Epithelial cell of proximal tubule (primary cell): Measurements from ENCODE around the gene FBXL22. TPM values are rescaled to one million over a fixed set of nuclear protein-coding genes. Genes with fewer than 3 reads are reported as not detected.

Experiments
- DNase-seq: peaks from one replicate; pipeline ENCODE4 v3.0.0-alpha.2; 2011; ENCODE audit warnings: low read depth
- H3K4me3 ChIP-seq: 2 replicates; pipeline ENCODE4 v1.5.1; 2011; ENCODE audit warnings: low read depth, mild to moderate bottlenecking, low read length
- total RNA-seq: library from RNA; depleted of rRNA; stranded (reverse); fragments of >200 nt; gene quantifications from 2 replicates; pipeline ENCODE4 v1.2.3, GENCODE V29; 2015
- TF ChIP-seq, protein P1 (sequence below): conservative IDR thresholded peaks from 2 replicates; pipeline ENCODE4 v1.5.1; 2012; ENCODE audit warnings: low read depth, mild to moderate bottlenecking, low read length

Gene FBXL22
- total RNA-seq, 1 donor from 2014 or later: not detected

GRCh38 chr15:63588826-63589225, 8.4 kb upstream of the FBXL22 start:
- DNase-seq: no peak
- TF ChIP-seq, protein P1, sequence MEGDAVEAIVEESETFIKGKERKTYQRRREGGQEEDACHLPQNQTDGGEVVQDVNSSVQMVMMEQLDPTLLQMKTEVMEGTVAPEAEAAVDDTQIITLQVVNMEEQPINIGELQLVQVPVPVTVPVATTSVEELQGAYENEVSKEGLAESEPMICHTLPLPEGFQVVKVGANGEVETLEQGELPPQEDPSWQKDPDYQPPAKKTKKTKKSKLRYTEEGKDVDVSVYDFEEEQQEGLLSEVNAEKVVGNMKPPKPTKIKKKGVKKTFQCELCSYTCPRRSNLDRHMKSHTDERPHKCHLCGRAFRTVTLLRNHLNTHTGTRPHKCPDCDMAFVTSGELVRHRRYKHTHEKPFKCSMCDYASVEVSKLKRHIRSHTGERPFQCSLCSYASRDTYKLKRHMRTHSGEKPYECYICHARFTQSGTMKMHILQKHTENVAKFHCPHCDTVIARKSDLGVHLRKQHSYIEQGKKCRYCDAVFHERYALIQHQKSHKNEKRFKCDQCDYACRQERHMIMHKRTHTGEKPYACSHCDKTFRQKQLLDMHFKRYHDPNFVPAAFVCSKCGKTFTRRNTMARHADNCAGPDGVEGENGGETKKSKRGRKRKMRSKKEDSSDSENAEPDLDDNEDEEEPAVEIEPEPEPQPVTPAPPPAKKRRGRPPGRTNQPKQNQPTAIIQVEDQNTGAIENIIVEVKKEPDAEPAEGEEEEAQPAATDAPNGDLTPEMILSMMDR: no peak
- H3K4me3 ChIP-seq: no peak overlapping the region

DNA sequence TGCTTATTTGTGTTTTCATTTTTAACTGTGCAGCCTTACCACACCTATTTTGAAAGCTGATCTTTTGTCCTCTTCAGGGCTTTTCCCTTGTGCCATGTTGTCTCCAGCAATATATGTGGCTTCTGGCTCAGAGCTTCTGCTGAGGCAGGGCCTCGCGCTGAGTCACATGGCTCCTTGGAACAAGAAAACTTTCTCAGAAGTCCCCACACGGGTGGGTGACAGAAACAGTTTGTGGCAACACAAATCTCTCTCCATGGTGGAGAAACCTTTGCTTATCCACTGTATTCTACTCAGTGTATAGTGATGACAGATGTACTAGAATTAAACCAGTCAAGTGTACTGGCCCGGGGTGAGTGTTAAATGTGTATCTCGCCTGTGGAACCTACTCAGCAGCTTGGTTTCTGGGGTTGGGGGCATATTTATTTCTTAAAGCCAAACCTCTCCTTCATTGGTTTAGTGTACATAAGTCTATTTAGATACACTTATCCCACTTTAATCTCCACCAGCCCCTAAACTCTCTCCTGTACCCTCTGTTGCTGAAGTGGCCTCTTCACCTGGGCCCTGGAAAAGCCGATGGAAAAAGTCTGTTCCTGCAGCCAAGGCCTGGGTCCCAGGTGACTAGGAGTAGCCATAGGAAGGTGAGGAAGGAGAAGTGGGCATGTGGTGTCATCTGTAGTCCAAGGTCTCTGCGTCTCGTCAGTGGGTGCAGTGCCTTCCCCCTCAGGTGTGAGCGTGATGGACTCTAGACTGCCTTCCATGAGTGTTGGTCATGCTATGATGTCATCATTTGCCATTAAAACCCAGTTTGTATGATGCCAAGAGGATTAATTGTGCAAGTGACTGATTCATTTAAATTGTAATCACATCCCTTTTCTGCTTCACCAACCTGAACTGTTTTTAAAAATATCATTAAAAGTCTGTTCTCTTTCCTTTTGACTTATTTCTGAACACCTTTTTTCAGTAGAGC, 3.2 kb upstream of the FBXL22 start:
- DNase-seq: no peak
- TF ChIP-seq, protein P1: no peak
- H3K4me3 ChIP-seq: no peak overlapping the region

DNA sequence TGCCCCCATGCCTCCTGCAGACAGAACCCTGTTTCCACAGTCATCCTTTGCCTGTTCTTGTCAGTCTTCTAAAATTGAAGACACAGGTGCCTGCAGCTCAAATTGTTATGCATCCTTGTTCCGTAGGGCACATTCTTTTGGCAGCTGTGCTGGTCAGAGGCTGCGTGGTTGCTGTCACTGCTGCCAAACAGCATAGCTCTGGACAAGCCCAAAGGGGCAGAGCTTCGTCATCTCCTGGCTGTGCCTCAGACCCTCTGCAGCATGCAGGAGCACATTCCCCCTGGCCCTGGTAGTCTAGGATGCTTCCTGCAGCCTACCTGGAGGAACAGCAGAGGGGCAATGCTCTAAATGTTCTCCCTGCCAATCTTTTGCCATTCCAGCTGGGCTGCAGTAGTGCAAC, 2.1 kb upstream of the FBXL22 start:
- H3K4me3 ChIP-seq: no peak overlapping the region
- DNase-seq: no peak
- TF ChIP-seq, protein P1: no peak

- DNase-seq: no peak
- TF ChIP-seq, protein P1: no peak
- H3K4me3 ChIP-seq: no peak overlapping the region
Observed at GRCh38 chr15:63595688-63596087, 1.5 kb upstream of the FBXL22 start.

GRCh38 chr15:63596676-63597037, 530 bp upstream of the FBXL22 start:
- DNase-seq: no peak
- TF ChIP-seq, protein P1: no peak
- no peak overlapping the region for H3K4me3 ChIP-seq

GRCh38 chr15:63597821-63598220, 634 bp downstream of the FBXL22 start:
- TF ChIP-seq, protein P1: no peak
- H3K4me3 ChIP-seq: no peak overlapping the region

More at GRCh38 chr15:63597821-63598220, 634 bp downstream of the FBXL22 start:
- DNase-seq: no peak
